Measurements from ENCODE around the gene ZNF101. TPM values are rescaled to one million over a fixed set of nuclear protein-coding genes. Genes with fewer than 3 reads are reported as not detected.

ZNF101 gene
- total and polyA plus RNA-seq, 2 donors (not counting 1 experiment from before 2014, with no cell fraction given) = 15.2 to 74.3 TPM

DNA sequence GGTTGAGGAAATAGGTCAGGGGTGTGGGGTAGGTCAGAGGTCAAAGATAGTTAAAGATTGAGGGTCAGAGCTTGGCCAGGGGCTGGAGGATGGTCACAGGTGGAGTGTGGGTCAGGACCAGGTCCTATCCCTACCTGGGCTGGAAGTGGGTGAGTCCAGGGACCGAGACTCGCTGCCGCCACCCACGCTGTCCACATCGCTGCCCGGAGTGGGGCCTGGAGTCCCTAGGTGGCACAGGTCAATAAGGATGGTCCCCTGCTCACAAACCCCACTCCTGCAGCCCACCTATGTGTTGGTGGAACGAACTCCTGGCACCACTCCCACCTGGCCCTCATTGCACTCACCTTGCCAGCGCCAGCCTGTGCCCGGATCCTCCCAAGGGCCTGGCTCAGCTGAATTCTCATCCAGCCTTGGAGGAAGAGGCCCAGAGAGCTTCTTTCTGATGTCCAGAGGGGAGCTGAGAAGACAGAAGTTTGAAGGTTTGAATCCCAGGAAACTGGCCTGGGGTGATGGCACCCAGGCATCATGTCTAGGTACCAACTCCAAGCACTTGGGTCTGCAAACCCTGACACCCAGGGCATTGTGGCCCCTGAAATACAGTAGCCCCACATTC lies 32.0 kb upstream of the ZNF101 start:
- Histone ChIP-seq H3K27me3 (replicated peaks in 1 of 4; ENCODE audit: control extremely low read depth in 1 of 4, control insufficient read depth in 3 of 4, insufficient read depth in 4 of 4, low read length in 3 of 4) (no peaks in the 10 kb centered on the region), H3K36me3 (replicated peaks in 1 of 2; ENCODE audit: control extremely low read depth in 1 of 2, control insufficient read depth in 1 of 2, extremely low read depth in 1 of 2, insufficient read depth in 2 of 2, low read length in 1 of 2) (peaks cover 0 to 80% of the 10 kb centered on the region in 2 experiments), H3K79me2 (ENCODE audit: control insufficient read depth, insufficient read depth, low read length) (peaks cover 42% of the 10 kb centered on the region), H3K4me2 (replicated peaks; ENCODE audit: low read depth, low read length, poor library complexity, severe bottlenecking) (no peak overlapping the region), H3K4me3 (ENCODE audit: control extremely low read depth in 1 of 5, extremely low read depth in 1 of 5, insufficient read depth in 1 of 5, low read depth in 2 of 5, low read length in 4 of 5) (no peak overlapping the region), H2AFZ (ENCODE audit: insufficient read depth, low read depth, low read length, poor library complexity, severe bottlenecking) (no peak overlapping the region), H3K27ac (ENCODE audit: low read length in 2 of 2) (no peak overlapping the region), H3K4me1 (ENCODE audit: control insufficient read depth in 2 of 2, insufficient read depth in 2 of 2, low read length in 2 of 2) (peaks cover 2 to 9% of the 10 kb centered on the region in 2 donors), H3K9me3 (ENCODE audit: control extremely low read depth in 1 of 3, control insufficient read depth in 2 of 3, insufficient read depth in 1 of 3, low read length in 2 of 3) (peaks cover 0 to 4% (median 0%) of the 10 kb centered on the region in 3 donors), H3K9ac (ENCODE audit: low read length) (no peak overlapping the region), H4K20me1 (ENCODE audit: control insufficient read depth, insufficient read depth, low read length, poor library complexity, severe bottlenecking) (peaks cover 39% of the 10 kb centered on the region)
- POLR2A ChIA-PET = no interaction called here
- no peak for ATAC-seq (ENCODE audit: low read depth)
- Mint-ChIP-seq H3K27me3 (no peaks in the 10 kb centered on the region), H3K9me3 (ENCODE audit: insufficient read depth) (no peaks in the 10 kb centered on the region), H3K4me3 (no peak overlapping the region), H3K27ac (no peak overlapping the region), H3K4me1 (peaks cover 2% of the 10 kb centered on the region)
- intact Hi-C loops (cut with micrococcal nuclease) = no loop called here
- TF ChIP-seq, protein P1, sequence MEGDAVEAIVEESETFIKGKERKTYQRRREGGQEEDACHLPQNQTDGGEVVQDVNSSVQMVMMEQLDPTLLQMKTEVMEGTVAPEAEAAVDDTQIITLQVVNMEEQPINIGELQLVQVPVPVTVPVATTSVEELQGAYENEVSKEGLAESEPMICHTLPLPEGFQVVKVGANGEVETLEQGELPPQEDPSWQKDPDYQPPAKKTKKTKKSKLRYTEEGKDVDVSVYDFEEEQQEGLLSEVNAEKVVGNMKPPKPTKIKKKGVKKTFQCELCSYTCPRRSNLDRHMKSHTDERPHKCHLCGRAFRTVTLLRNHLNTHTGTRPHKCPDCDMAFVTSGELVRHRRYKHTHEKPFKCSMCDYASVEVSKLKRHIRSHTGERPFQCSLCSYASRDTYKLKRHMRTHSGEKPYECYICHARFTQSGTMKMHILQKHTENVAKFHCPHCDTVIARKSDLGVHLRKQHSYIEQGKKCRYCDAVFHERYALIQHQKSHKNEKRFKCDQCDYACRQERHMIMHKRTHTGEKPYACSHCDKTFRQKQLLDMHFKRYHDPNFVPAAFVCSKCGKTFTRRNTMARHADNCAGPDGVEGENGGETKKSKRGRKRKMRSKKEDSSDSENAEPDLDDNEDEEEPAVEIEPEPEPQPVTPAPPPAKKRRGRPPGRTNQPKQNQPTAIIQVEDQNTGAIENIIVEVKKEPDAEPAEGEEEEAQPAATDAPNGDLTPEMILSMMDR (IDR thresholded peaks at IDR 0.05) = no peak
- TF ChIP-seq EZH2 (IDR thresholded peaks at IDR 0.05; ENCODE audit: borderline replicate concordance, insufficient read depth, low read depth, low read length, poor library complexity, severe bottlenecking) = no peak
- no peak for DNase-seq
- CTCF ChIA-PET = no interaction called here
- WGBS (ENCODE audit: insufficient coverage) = 95% methylated on average over 7 of the region's 9 CpGs

DNA sequence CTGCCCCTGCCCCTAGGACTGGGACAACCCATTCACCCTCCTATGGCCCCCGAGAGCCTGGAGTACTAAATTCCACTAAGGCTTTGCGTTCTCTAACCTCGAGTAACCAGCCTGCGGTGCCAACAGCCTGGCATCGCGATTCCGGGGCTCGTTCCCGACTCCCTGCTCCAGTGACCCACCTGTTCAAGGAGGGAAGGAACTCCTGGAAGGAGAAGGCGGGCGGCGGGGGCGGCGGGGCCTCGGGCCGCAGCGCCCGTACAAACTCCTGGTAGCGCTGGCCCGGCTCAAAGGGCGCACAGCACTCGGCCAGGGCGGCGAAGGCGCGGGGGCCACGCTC lies 31.5 kb upstream of the ZNF101 start:
- Mint-ChIP-seq H3K4me3 (no peak overlapping the region), H3K9me3 (ENCODE audit: insufficient read depth) (no peaks in the 10 kb centered on the region), H3K4me1 (peaks cover 6% of the 10 kb centered on the region), H3K27ac (no peak overlapping the region), H3K27me3 (no peaks in the 10 kb centered on the region)
- TF ChIP-seq EZH2 (IDR thresholded peaks at IDR 0.05; ENCODE audit: borderline replicate concordance, insufficient read depth, low read depth, low read length, poor library complexity, severe bottlenecking) = no peak
- TF ChIP-seq, protein P1 (IDR thresholded peaks at IDR 0.05) = no peak
- CTCF ChIA-PET = no interaction called here
- Histone ChIP-seq H3K9me3 (ENCODE audit: control extremely low read depth in 1 of 3, control insufficient read depth in 2 of 3, insufficient read depth in 1 of 3, low read length in 2 of 3) (peaks cover 0 to 4% (median 0%) of the 10 kb centered on the region in 3 donors), H3K9ac (ENCODE audit: low read length) (no peak overlapping the region), H3K79me2 (ENCODE audit: control insufficient read depth, insufficient read depth, low read length) (peaks cover 47% of the 10 kb centered on the region), H3K4me2 (replicated peaks; ENCODE audit: low read depth, low read length, poor library complexity, severe bottlenecking) (no peak overlapping the region), H3K36me3 (replicated peaks in 1 of 2; ENCODE audit: control extremely low read depth in 1 of 2, control insufficient read depth in 1 of 2, extremely low read depth in 1 of 2, insufficient read depth in 2 of 2, low read length in 1 of 2) (peaks cover 0 to 84% of the 10 kb centered on the region in 2 experiments), H3K4me1 (ENCODE audit: control insufficient read depth in 2 of 2, insufficient read depth in 2 of 2, low read length in 2 of 2) (peaks cover 7 to 13% of the 10 kb centered on the region in 2 donors), H2AFZ (ENCODE audit: insufficient read depth, low read depth, low read length, poor library complexity, severe bottlenecking) (no peak overlapping the region), H3K27me3 (replicated peaks in 1 of 4; ENCODE audit: control extremely low read depth in 1 of 4, control insufficient read depth in 3 of 4, insufficient read depth in 4 of 4, low read length in 3 of 4) (no peaks in the 10 kb centered on the region), H3K27ac (ENCODE audit: low read length in 2 of 2) (no peak overlapping the region), H4K20me1 (ENCODE audit: control insufficient read depth, insufficient read depth, low read length, poor library complexity, severe bottlenecking) (peaks cover 43% of the 10 kb centered on the region), H3K4me3 (ENCODE audit: control extremely low read depth in 1 of 5, extremely low read depth in 1 of 5, insufficient read depth in 1 of 5, low read depth in 2 of 5, low read length in 4 of 5) (no peak overlapping the region)
- intact Hi-C loops (cut with micrococcal nuclease) = no loop called here
- ATAC-seq (ENCODE audit: low read depth) (no peak), DNase-seq (no peak)
- POLR2A ChIA-PET = no interaction called here
- WGBS (ENCODE audit: insufficient coverage) = 98% methylated on average over 27 of the region's 27 CpGs

Data from B cell (primary cell).